SK-N-SH treated with all-trans-retinoic acid at 6 μM for 48 hours (cell line): Measurements from ENCODE around the gene ST6GALNAC4.

Source experiments
- ARNTL ChIP-seq: fragments of 450-650 bp; formaldehyde crosslinking; IDR thresholded peaks from 2 replicates; pipeline ENCODE4 v1.5.0; 2020; ENCODE audit warnings: low read depth, mild to moderate bottlenecking, moderate library complexity, borderline replicate concordance
- BACH2 ChIP-seq: fragments of 250-450 bp; sonication (Bioruptor Pico); IDR thresholded peaks from 2 replicates; pipeline ENCODE4 v1.9.0; 2021; ENCODE audit warnings: mild to moderate bottlenecking, borderline replicate concordance
- RARB ChIP-seq: fragments of 250-450 bp; sonication (Bioruptor Pico); IDR thresholded peaks from 2 replicates; pipeline ENCODE4 v1.8.0; 2021; ENCODE audit warnings: mild to moderate bottlenecking, moderate library complexity
- ZFP30 ChIP-seq: fragments of 450-650 bp; formaldehyde crosslinking; IDR thresholded peaks from 2 replicates; pipeline ENCODE4 v1.5.0; 2022; ENCODE audit warnings: mild to moderate bottlenecking, moderate library complexity

DNA sequence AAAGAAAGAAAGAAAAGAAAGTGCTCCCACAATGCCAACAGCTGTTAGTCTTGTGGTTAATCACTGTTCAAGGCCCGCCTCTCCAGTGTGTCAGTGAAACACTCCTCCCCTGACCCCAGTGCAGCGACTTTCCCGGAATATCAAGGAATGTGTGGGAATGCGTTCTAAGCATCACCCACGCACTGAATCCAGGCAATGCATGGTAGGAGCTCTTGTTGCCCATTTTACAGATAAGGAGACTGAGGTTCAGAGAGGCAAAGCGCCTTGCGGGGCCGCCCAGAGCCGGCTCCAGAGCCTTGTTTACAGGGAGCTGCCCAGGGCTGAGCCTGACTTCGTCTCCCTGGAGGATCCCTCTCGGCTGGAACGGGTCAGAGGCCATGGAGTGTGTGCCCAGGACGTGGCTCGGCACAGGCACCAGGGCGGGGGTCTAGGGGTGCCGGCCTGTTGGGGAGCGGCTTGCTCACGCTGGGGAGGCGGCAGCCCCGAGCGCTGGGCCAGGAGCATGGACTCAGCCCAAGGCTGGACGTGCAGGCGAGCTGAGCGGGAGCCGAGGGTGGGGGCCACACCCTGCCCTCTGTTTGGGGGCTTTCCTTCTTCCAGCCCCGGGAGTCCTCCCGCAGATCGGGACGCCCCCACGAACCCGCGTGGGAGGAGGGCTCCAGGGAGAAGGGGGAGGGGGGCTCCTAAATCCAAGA lies 18.3 kb downstream of the ST6GALNAC4 start:
- TF ChIP-seq ZFP30 (CRISPR knock-in tag) (no peak), RARB (CRISPR knock-in tag) (no peak), BACH2 (CRISPR knock-in tag) (no peak), ARNTL (CRISPR knock-in tag) (no peak)
